T-helper 2 cell treated with Interferon-gamma antibody and Interleukin-4, amounts not matched to agents 100 ng/mL and 5 ng/mL, for 36 hours (primary cell): Measurements from ENCODE around the gene ZFPM1. TPM values are rescaled to one million over a fixed set of nuclear protein-coding genes. Genes with fewer than 3 reads are reported as not detected.

ENCODE experiments used
- intact Hi-C: fragments of 100-400 bp; cut with micrococcal nuclease; formaldehyde crosslinking; loops from one replicate; pipeline ENCODE4 v1.15.1; 2023
- total RNA-seq: library from RNA; stranded (reverse); gene quantifications from 2 replicates; pipeline ENCODE4 v1.2.3, GENCODE V29; 2022

ZFPM1 gene
- total RNA-seq, 1 donor from 2014 or later = 11.5 TPM

- intact Hi-C loops = no loop called here
Observed at GRCh38 chr16:88536510-88536909, 83.4 kb downstream of the ZFPM1 start.

- intact Hi-C loops = no loop called here
Observed at GRCh38 chr16:88536971-88537751, 84.1 kb downstream of the ZFPM1 start.

GRCh38 chr16:88537859-88538258 is 84.8 kb downstream of the ZFPM1 start:
- intact Hi-C loops = no loop called here

- intact Hi-C loops = no loop called here
Observed at GRCh38 chr16:88538366-88539060, 85.4 kb downstream of the ZFPM1 start.

GRCh38 chr16:88539261-88539651 is 86.2 kb downstream of the ZFPM1 start:
- intact Hi-C loops = no loop called here

GRCh38 chr16:88539652-88540345 is 86.7 kb downstream of the ZFPM1 start:
- intact Hi-C loops = no loop called here

DNA sequence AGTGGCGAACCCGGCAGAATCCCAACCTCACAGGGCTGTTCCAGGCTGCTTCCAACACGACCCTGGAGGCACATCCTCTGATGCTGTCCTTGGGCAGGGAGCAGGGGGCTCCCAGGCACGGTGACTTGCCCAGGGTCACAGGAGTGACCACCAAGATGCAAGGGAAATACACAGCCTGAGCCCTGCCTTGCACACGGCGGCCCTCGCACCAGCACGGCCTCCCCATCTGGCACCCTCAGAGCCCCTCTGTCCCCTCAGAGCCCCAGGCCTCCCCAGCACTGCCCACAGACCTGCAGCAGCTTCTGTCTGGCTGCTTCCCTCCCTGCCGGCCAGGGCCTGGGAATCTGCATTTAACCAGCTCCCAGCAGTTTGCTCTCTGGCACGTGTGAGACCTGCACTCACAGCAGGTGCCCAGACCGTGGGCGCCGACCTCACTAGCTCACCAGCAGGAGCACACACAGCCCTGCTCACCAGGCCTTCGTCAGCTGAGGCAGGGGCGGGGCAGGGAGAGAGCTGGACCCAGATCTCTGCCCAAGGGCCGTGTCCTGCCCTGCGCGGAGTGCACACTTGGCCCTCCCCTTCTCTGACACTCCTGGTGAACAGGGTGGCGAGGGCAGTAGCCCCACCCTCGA is 87.4 kb downstream of the ZFPM1 start:
- intact Hi-C loops = no loop called here

GRCh38 chr16:88541831-88542616 is 88.9 kb downstream of the ZFPM1 start:
- intact Hi-C loops = no loop called here

DNA sequence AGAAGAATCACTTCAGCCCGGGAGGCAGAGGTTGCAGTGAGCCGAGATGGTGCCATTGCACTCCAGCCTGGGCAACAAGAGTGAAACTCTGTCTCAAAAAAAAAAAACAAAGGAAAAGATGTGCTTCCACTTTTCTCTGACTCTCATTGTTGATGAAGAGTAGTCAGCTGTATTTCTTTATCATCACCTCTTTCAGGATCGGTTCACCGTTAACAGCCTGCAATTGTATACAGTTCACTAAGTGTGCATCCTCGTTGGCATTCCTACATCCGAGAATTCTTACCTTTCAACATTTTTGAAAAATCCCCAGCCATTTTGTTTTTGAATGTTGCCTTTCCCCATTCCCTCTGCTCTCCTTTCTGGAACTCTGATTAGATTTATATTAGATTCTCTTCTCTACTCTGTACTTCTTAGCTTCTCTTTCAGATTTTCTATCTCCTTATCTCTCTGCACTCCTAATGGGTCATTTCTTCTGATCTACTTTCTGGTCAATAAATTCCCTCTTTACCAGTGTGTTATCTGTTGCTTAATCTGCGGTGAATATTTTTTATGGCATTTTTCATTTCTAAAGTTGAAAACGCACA is 90.2 kb downstream of the ZFPM1 start:
- intact Hi-C loops = no loop called here

- intact Hi-C loops = no loop called here
Observed at GRCh38 chr16:88545781-88546180, 92.7 kb downstream of the ZFPM1 start.

DNA sequence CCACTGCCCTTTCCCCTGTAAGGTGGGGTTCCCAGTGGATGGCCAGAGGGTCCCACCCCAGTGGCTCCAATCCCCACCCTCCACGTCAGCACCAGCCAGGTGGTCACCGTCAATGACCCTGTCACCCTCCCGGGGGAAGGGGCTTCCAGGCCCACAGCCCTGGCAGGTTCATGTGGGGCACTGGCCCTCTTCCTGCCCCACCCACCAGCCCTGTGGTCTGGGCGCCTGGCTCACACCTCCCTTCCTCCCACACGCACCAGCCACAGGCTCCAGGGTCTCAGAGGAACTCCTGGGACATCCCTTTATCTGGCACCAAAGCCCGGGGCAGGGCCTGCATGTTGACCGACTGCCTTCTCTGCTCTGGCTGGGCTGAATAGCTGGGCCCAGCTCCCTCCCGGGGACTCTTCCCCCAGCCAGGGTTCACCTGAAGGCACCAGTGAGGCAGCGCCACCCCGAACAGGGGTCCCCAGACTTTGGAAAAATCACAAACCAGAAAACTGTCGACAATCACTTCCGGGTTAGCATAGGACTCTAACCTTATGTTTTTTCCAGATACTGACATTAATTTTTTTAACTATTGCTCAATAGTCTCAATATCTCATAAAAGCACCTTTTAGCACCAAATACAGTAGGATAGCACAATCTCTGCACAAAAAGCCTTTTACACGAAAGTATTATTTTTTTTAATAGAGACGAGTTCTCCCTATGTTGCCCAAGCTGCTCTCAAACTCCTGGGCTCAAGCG is 95.2 kb downstream of the ZFPM1 start:
- intact Hi-C loops = no loop called here

DNA sequence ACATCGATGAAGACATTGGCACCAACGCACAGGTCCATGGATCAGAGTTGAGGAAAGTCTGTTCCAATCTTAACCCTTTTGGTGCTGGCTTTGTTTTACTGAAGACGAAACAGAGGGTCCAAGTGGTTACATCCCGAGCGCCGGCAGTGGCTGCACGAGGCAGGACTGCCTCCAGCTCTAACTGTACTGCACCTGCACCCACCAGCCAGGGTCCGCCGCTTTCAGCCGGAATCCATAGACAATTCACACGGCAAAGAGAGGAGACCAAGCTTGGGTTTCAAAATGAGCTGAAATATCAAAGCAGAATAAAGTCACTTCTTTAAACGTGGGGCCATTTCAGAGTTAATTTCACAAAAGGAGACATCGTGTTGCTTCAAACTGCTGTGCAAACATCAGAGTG is 95.9 kb downstream of the ZFPM1 start:
- intact Hi-C loops = no loop called here

- intact Hi-C loops = no loop called here
Observed at GRCh38 chr16:88549671-88550245, 96.7 kb downstream of the ZFPM1 start.

DNA sequence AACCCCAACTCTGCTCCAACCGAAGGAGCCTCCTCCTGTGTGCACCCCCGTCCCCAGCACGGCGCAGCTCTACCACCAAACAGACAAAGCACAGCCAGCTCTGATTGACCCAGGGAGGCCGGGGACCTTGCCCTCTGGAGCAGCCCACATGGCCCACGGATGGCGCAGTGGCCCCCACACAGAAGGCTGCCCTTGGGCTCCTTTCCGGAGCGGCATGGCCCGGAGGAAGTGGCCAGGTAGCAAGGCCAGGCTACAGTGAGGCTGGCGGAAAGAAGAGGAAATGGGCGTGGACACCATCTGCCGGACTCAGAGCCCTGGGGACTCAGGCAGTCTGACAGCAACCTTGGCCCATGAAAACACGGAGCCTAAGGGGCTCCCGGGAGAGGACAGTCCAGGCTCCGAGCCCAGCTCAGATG is 97.2 kb downstream of the ZFPM1 start:
- intact Hi-C loops = no loop called here

GRCh38 chr16:88552166-88552565 is 99.1 kb downstream of the ZFPM1 start:
- intact Hi-C loops = no loop called here

DNA sequence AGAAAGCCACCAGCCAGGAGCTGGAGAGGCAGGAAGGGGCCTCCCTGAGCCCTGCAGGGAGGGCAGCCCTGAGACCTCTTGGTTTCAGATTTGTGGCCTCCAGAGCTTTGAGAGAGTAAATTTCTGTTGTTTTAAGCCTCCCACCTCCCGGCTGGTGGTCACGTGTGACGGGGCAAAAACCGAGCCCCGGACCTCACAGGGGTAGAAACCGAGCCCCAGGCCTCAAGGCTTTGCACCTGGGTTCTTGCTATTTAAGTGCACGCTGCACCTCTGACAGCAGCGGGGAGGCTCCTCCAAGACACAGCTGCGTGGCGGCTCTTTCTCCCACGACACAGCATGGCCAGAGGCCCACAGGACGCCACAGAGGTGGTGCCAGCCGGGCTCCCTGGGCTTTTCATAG is 99.7 kb downstream of the ZFPM1 start:
- intact Hi-C loops = no loop called here

DNA sequence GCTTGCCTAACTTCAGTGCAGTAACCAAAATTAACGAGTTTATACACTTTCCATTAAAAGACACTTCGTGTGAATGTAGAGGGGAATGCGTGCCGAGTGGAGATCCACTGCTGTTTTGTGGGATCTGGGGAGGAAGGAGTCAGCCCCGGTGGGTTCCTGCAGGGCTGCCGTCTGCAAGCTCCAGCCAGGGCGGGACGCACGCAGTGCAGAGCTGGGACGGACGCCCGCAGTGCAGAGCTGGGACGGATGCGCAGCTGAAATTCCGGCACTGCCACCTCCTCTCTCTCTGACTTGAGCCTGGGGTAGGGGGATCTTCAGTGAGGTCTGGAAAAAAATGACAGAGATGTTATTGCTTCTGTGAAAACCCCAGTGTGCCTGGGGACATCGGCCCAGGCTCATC is 100.7 kb downstream of the ZFPM1 start:
- intact Hi-C loops = no loop called here

DNA sequence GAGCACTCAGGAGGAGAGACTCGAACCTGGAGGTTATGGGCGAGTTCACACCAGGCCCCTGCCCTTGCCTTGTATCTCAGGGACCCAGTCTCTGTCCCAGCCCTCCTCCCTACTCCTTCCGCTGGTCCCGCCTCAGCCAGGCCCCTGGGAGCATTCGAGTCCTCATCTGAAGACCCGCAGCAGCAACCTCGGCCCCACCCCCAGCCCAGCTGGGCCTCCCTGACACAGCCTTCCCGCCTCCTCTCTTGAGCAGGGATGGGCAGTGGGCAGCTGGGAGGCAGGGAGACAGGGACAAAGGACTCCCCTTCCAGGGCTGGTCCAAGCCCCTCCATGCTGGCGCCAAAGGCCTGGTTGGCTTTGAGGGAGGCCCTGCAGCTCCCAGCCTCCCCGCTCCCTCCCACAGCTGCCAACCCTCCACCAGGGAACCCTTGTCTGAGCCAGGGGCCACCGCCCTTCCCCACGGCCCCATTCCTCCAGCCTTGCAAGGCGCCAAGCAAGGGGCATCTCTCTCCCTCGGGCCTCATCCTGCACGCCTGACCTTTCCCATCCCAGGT is 101.7 kb downstream of the ZFPM1 start:
- intact Hi-C loops = no loop called here

DNA sequence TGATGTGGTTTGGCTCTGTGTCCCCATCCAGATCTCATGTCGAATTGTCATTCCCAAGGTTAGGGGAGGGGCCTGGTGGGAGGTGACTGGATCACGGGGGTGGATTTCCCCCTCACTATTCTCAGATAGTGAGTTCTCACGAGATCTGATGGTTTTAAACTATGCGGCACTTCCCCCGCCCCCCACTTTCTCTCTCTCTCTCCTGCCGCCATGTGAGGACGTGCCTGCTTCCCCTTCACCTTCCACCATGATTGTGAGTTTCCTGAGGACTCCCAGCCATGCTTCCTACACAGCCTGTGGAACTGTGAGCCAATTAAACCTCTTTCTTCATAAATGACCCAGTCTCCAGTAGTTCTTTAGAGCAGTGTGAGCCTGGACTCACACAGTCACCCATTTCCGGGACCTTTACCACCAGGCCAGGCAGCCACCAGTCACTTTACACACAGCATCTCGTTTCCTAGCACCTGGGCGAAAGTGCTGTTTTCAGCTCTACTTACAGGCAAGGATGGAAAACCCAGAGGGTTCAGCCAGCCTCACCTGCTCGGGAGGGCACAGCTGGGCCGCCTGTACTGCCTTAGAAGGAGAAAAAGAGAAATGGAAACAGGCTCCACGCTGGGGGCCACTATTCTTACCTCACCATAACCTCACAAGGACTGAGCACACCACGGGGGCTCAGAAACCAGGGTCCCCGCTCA is 103.4 kb downstream of the ZFPM1 start:
- intact Hi-C loops = no loop called here
